Measurements from ENCODE around the gene SLC6A20. TPM values are rescaled to one million over a fixed set of nuclear protein-coding genes. Genes with fewer than 3 reads are reported as not detected.
"Not testable (repeated sequence)": the region's sequence is repeated elsewhere in the genome, so short reads cannot be mapped to it uniquely, and the experiment has no call there.

Gene SLC6A20
- total RNA-seq, 1 donor from 2014 or later = 4.2 TPM

GRCh38 chr3:45754461-45754860 is 41.9 kb downstream of the SLC6A20 start:
- no peak overlapping the region for H3K27ac ChIP-seq
- peaks cover 3% of the 10 kb centered on the region for H3K27me3 ChIP-seq (ENCODE audit: low read depth)
- TF ChIP-seq, protein P1, sequence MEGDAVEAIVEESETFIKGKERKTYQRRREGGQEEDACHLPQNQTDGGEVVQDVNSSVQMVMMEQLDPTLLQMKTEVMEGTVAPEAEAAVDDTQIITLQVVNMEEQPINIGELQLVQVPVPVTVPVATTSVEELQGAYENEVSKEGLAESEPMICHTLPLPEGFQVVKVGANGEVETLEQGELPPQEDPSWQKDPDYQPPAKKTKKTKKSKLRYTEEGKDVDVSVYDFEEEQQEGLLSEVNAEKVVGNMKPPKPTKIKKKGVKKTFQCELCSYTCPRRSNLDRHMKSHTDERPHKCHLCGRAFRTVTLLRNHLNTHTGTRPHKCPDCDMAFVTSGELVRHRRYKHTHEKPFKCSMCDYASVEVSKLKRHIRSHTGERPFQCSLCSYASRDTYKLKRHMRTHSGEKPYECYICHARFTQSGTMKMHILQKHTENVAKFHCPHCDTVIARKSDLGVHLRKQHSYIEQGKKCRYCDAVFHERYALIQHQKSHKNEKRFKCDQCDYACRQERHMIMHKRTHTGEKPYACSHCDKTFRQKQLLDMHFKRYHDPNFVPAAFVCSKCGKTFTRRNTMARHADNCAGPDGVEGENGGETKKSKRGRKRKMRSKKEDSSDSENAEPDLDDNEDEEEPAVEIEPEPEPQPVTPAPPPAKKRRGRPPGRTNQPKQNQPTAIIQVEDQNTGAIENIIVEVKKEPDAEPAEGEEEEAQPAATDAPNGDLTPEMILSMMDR (IDR thresholded peaks at IDR 0.05) = no peak
- H3K4me3 ChIP-seq = no peak overlapping the region
- no peaks in the 10 kb centered on the region for H3K36me3 ChIP-seq
- no peaks in the 10 kb centered on the region for H3K9me3 ChIP-seq
- no peak for DNase-seq
- no peaks in the 10 kb centered on the region for H3K4me1 ChIP-seq
- intact Hi-C loops (cut with DNase I) = no loop called here
- no peak for ATAC-seq

- Histone ChIP-seq H3K4me3 (no peak overlapping the region), H3K27ac (no peak overlapping the region), H3K4me1 (no peaks in the 10 kb centered on the region), H3K27me3 (ENCODE audit: low read depth) (no peaks in the 10 kb centered on the region), H3K9me3 (no peaks in the 10 kb centered on the region), H3K36me3 (peaks cover under 1% of the 10 kb centered on the region)
- DNase-seq = no peak
- TF ChIP-seq, protein P1 (IDR thresholded peaks at IDR 0.05) = no peak
- intact Hi-C loops (cut with DNase I) = no loop called here
- no peak for ATAC-seq
Observed at GRCh38 chr3:45753095-45753494, 43.2 kb downstream of the SLC6A20 start.

DNA sequence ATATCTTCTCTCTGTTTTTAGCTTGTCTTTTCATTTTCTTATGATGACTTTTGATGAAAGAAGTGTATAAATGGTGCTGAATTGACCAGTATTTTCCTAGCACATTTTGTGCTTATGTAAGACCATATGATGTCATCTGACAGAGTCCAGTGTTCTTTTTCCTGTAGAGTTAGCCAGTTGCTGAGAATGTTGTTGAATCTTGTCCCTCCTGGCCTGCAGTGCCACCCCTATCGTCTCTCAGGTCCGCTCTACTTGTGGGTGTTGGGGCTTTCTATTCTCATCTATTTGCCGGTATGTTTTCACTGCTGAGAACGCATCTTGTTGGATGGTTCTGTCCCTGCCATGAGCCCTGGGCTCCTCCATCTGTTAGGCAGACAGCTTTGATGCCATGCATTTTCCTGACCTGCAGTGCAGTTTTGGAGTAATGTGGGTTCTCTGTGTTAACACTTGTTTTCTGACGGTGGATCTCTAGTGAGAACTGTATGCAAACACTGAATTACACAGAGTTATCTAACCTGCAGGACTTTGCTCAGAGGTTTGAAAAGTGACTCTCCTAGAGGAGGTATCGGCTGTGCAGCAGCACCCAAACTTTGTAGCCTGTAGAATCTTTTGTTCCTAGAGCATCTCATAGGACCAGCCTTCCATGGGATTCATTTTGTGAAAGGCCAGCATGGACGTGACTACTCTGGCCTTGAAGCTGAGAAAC is 44.6 kb downstream of the SLC6A20 start:
- TF ChIP-seq, protein P1 (IDR thresholded peaks at IDR 0.05) = no peak
- Histone ChIP-seq H3K27ac (no peak overlapping the region), H3K4me1 (no peaks in the 10 kb centered on the region), H3K27me3 (ENCODE audit: low read depth) (no peaks in the 10 kb centered on the region), H3K9me3 (no peaks in the 10 kb centered on the region), H3K36me3 (peaks cover 14% of the 10 kb centered on the region), H3K4me3 (no peak overlapping the region)
- DNase-seq (no peak), ATAC-seq (no peak)
- intact Hi-C loops (cut with DNase I) = no loop called here

- Histone ChIP-seq H3K4me3 (no peak overlapping the region), H3K9me3 (no peaks in the 10 kb centered on the region), H3K4me1 (no peaks in the 10 kb centered on the region), H3K36me3 (peaks cover 32% of the 10 kb centered on the region), H3K27me3 (ENCODE audit: low read depth) (no peaks in the 10 kb centered on the region), H3K27ac (no peak overlapping the region)
- intact Hi-C loops (cut with DNase I) = no loop called here
- ATAC-seq = no peak
- DNase-seq = no peak
- TF ChIP-seq, protein P1 (IDR thresholded peaks at IDR 0.05) = no peak
Observed at GRCh38 chr3:45749880-45750279, 46.5 kb downstream of the SLC6A20 start.

GRCh38 chr3:45749036-45749600 is 47.2 kb downstream of the SLC6A20 start:
- intact Hi-C loops (cut with DNase I); ATAC-seq: not testable (repeated sequence)

GRCh38 chr3:45748068-45748467 is 48.3 kb downstream of the SLC6A20 start:
- Histone ChIP-seq H3K27me3 (ENCODE audit: low read depth) (no peaks in the 10 kb centered on the region), H3K27ac (no peak overlapping the region), H3K36me3 (peaks cover 50% of the 10 kb centered on the region), H3K9me3 (no peaks in the 10 kb centered on the region), H3K4me1 (no peaks in the 10 kb centered on the region), H3K4me3 (no peak overlapping the region)
- TF ChIP-seq, protein P1 (IDR thresholded peaks at IDR 0.05) = no peak
- no peak for DNase-seq
- intact Hi-C loops (cut with DNase I) = no loop called here
- no peak for ATAC-seq

More at GRCh38 chr3:45749036-45749600, 47.2 kb downstream of the SLC6A20 start:
- not testable (repeated sequence) for H3K4me3 ChIP-seq; H3K4me1 ChIP-seq; DNase-seq; H3K27me3 ChIP-seq (ENCODE audit: low read depth); H3K9me3 ChIP-seq; H3K27ac ChIP-seq
- peaks cover 40% of the 10 kb centered on the region for H3K36me3 ChIP-seq
